HG02763 (cell line): Measurements from ENCODE around the gene SGPP2.
"Not testable (repeated sequence)": the region's sequence is repeated elsewhere in the genome, so short reads cannot be mapped to it uniquely, and the experiment has no call there.

Source experiments
- ATAC-seq: cut with Tn5 transposase; IDR thresholded peaks from one replicate; pipeline ENCODE4 v1.9.1; 2021; ENCODE audit warnings: mild to moderate bottlenecking, moderate library complexity; ENCODE audit not compliant: unreplicated experiment

Gene SGPP2

GRCh38 chr2:222572264-222572721 is 147.9 kb downstream of the SGPP2 start:
- no peak for ATAC-seq

DNA sequence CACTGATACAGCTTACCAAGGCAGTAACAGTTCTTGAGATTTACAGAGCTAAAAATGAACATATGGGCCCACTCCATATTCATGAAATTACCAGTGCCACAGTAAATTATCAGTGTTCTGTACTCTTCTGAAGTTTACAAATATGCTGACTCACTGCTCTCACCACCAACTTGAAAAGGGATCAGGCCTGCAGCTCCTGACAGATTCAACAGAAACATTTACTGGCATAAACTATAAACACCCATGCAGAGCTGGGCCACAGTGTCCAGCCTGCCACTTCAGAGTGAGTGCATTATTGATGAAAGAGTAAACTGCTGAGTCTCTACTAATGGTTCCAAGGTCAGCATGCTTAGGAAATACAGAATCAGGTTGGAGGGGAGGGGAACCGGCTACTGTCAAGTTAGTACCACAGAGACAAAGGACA is 148.4 kb downstream of the SGPP2 start:
- no peak for ATAC-seq

- no peak for ATAC-seq
Observed at GRCh38 chr2:222575618-222576017, 151.3 kb downstream of the SGPP2 start.

GRCh38 chr2:222576171-222577081 is 152.1 kb downstream of the SGPP2 start:
- no peak for ATAC-seq

DNA sequence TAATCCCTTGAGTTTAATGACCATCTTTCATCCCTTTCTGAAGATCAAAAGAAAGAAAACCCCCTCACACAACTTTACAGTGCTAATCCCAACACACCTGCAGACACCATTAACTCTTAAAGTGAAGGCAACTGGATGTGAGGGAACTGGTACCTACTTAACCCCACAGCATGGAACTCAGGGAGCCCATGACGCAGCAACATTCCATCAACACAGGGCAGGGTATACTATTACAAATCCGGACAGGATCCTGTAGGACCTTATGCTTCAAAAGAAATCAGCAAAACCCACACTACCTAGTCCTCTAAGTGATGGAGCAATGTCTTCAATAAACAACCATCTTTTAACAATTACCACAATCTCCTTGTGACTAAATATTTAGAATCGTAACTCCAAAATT is 153.0 kb downstream of the SGPP2 start:
- no peak for ATAC-seq

DNA sequence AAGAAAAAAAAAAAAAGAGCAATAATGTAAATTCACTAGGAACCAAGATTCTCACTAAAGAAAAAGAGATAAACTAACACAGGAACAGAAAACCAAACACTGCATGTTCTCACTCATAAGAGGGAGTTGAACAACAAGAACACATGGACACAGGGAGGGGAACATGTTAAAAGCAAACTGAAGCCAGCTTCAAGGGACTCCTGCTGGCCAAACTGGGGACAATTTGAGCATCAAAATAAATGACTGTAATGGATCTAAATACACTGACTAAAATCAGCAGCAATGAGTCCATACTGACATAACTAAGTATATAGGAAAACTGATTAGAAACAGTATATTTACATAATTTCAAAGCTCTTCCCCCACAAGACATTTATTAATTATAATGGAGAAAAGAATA is 158.6 kb downstream of the SGPP2 start:
- ATAC-seq = no peak

GRCh38 chr2:222584589-222584988 is 160.2 kb downstream of the SGPP2 start:
- not testable (repeated sequence) for ATAC-seq

DNA sequence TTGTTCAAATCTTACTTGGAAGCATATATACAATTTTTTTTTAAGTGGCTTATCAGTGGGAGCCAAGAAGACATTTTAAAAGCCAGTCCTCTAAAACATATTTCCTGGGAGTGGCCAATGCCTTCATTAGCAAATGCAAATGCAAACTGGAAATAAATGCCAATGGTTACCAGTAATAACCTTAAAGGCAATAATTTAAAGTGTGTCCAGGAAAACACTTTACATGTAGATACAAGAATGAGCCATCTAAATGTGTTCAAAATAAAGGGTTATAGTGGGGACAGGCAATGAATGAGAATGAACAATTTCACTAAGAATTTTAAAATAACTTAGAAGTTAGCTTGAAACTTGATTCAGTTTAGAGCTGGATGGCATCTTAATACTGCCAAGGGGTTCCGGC is 167.3 kb downstream of the SGPP2 start:
- no peak for ATAC-seq

- no peak for ATAC-seq
Observed at GRCh38 chr2:222592176-222592575, 167.8 kb downstream of the SGPP2 start.

GRCh38 chr2:222594679-222595078 is 170.3 kb downstream of the SGPP2 start:
- no peak for ATAC-seq

- ATAC-seq = no peak
Observed at GRCh38 chr2:222595581-222595980, 171.2 kb downstream of the SGPP2 start.

DNA sequence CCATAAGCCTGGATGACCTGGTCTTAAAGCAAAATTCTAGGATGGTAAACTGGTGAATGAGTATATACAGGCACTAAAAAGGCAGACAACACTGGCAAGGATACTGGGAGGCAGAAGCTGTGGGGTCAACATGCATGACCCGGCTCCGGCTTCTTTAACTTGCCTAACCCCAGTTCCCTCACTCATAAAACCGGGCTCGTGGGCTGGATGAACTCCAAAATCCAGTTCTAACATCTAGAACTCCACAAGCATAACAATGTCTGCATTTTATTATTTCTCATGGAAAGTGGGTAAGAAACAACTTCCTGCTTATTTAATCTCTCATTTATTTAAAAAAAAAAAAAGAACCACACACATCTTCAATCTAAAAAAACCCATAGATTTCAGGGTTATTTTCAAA is 174.3 kb downstream of the SGPP2 start:
- no peak for ATAC-seq

- ATAC-seq = no peak
Observed at GRCh38 chr2:222603501-222603900, 179.2 kb downstream of the SGPP2 start.

- no peak for ATAC-seq
Observed at GRCh38 chr2:222604749-222605515, 180.6 kb downstream of the SGPP2 start.

- ATAC-seq = no peak
Observed at GRCh38 chr2:222606306-222606705, 182.0 kb downstream of the SGPP2 start.

DNA sequence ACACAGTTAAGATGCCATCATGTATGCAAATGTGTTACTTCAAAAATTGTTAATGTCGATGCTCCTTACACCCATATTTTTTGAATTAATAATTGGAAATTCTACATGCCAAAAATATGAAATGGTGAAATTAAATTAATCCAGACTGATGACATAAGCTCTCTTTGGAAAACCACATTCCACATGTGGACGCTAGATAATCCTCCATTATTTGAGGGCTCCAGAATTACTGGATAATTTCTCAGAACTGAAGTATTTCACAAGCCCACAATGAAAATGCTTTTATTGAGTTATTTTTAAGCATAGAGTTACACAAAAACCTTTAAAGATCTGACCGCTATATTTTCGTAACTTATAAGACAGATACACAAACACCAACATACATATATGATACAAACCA is 183.7 kb downstream of the SGPP2 start:
- no peak for ATAC-seq

DNA sequence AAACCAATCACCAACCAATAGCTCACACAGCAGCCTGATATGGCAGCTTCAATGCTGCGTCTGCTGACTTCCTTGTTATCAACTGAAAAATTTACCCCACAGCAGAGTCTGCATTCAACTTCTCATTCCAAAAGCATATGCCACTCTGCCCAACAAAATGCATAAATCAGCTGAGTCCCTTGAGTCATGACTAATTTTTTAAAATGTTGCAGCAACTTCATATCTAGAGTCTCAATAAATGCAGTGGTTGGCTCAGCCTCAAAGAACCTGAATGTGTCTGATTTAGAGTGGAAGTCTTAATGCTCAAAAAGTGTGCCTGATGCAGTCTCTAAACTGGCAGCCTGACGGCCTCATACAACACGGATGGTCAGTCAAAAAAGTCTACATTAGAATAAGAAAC is 185.0 kb downstream of the SGPP2 start:
- no peak for ATAC-seq
